H9 (cell line): Measurements from ENCODE around the gene ZC3H15. TPM values are rescaled to one million over a fixed set of nuclear protein-coding genes. Genes with fewer than 3 reads are reported as not detected.
"Not testable (repeated sequence)": the region's sequence is repeated elsewhere in the genome, so short reads cannot be mapped to it uniquely, and the experiment has no call there.

Experiments used
- DNase-seq: peaks from one replicate; pipeline ENCODE4 v3.0.0-alpha.2; 2017
- H2AFZ ChIP-seq: one replicate; pipeline ENCODE4 v1.6.1; 2013; ENCODE audit warnings: mild to moderate bottlenecking, low read length, control low read depth, moderate library complexity
- H2AK5ac ChIP-seq: 2 replicates; pipeline ENCODE4 v1.6.1; 2013; ENCODE audit warnings: low read length, control low read depth, mixed read lengths; ENCODE audit not compliant: insufficient read length
- H2BK120ac ChIP-seq: one replicate; pipeline ENCODE4 v1.6.1; 2013; ENCODE audit warnings: low read depth, mild to moderate bottlenecking, low read length, control low read depth, inconsistent platforms; ENCODE audit not compliant: poor library complexity, severe bottlenecking
- H2BK12ac ChIP-seq: 2 replicates; pipeline ENCODE4 v1.6.1; 2013; ENCODE audit warnings: low read length, control low read depth, mixed read lengths, low read depth; ENCODE audit not compliant: insufficient read length
- H2BK15ac ChIP-seq: 2 replicates; pipeline ENCODE4 v1.6.1; 2013; ENCODE audit warnings: low read depth, low read length, control low read depth
- H2BK20ac ChIP-seq: one replicate; pipeline ENCODE4 v1.6.1; 2013; ENCODE audit warnings: low read depth, mild to moderate bottlenecking, low read length, control low read depth, inconsistent platforms; ENCODE audit not compliant: poor library complexity, severe bottlenecking
- H2BK5ac ChIP-seq: 2 replicates; pipeline ENCODE4 v1.6.1; 2013; ENCODE audit warnings: low read length, control low read depth, mixed read lengths; ENCODE audit not compliant: insufficient read length
- H3K14ac ChIP-seq: 2 replicates; pipeline ENCODE4 v1.6.1; 2013; ENCODE audit warnings: low read length, control low read depth; ENCODE audit not compliant: insufficient read depth
- H3K18ac ChIP-seq: 2 replicates; pipeline ENCODE4 v1.6.1; 2013; ENCODE audit warnings: low read depth, mild to moderate bottlenecking, mixed read lengths, low read length, control low read depth; ENCODE audit not compliant: insufficient read length
- H3K23ac ChIP-seq: 2 replicates; pipeline ENCODE4 v1.6.1; 2013; ENCODE audit warnings: low read length, control low read depth, mixed read lengths, low read depth; ENCODE audit not compliant: insufficient read length
- H3K23me2 ChIP-seq: 2 replicates; pipeline ENCODE4 v1.6.1; 2013; ENCODE audit warnings: low read depth, mild to moderate bottlenecking, mixed read lengths, low read length, control low read depth; ENCODE audit not compliant: insufficient read length, poor library complexity, severe bottlenecking
- H3K27ac ChIP-seq: 2 replicates; pipeline ENCODE4 v1.5.1; 2013; ENCODE audit warnings: low read length, control low read depth, mixed read lengths, low read depth; ENCODE audit not compliant: insufficient read length
- H3K27me3 ChIP-seq: 2 replicates; pipeline ENCODE4 v1.6.1; 2013; ENCODE audit warnings: low read length, control low read depth, inconsistent platforms; ENCODE audit not compliant: insufficient read depth
- H3K4ac ChIP-seq: 2 replicates; pipeline ENCODE4 v1.6.1; 2013; ENCODE audit warnings: low read depth, mild to moderate bottlenecking, control low read depth, inconsistent platforms, low read length, moderate library complexity
- H3K4me1 ChIP-seq: 2 replicates; pipeline ENCODE4 v1.6.1; 2013; ENCODE audit warnings: low read length, control low read depth, inconsistent platforms; ENCODE audit not compliant: insufficient read depth
- H3K4me2 ChIP-seq: 2 replicates; pipeline ENCODE4 v1.6.1; 2013; ENCODE audit warnings: low read length, control low read depth, mixed read lengths; ENCODE audit not compliant: insufficient read length, insufficient read depth
- H3K56ac ChIP-seq: 2 replicates; pipeline ENCODE4 v1.6.1; 2013; ENCODE audit warnings: low read depth, mild to moderate bottlenecking, mixed read lengths, low read length, control low read depth; ENCODE audit not compliant: insufficient read length
- H3K79me1 ChIP-seq: 2 replicates; pipeline ENCODE4 v1.6.1; 2013; ENCODE audit warnings: low read depth, mild to moderate bottlenecking, moderate library complexity, low read length, control low read depth, inconsistent platforms; ENCODE audit not compliant: insufficient read depth, poor library complexity, severe bottlenecking
- H3K79me2 ChIP-seq: 2 replicates; pipeline ENCODE4 v1.6.1; 2013; ENCODE audit warnings: low read length, control low read depth, inconsistent platforms; ENCODE audit not compliant: insufficient read depth
- H3K9ac ChIP-seq: 2 replicates; pipeline ENCODE4 v1.6.1; 2013; ENCODE audit warnings: low read length, control low read depth, mixed read lengths; ENCODE audit not compliant: insufficient read length; ENCODE audit errors: extremely low read depth
- H3K9me3 ChIP-seq: one replicate; pipeline ENCODE4 v1.6.1; 2013; ENCODE audit warnings: low read depth, low read length, inconsistent platforms; ENCODE audit not compliant: control insufficient read depth
- H3T11ph ChIP-seq: one replicate; pipeline ENCODE4 v1.6.1; 2013; ENCODE audit warnings: mild to moderate bottlenecking, low read length, control low read depth, inconsistent platforms
- H4K20me1 ChIP-seq: one replicate; pipeline ENCODE4 v1.6.1; 2013; ENCODE audit not compliant: control insufficient read depth, insufficient read length, insufficient read depth
- H4K5ac ChIP-seq: 2 replicates; pipeline ENCODE4 v1.6.1; 2013; ENCODE audit warnings: low read depth, mild to moderate bottlenecking, mixed read lengths, low read length, control low read depth; ENCODE audit not compliant: insufficient read length
- H4K8ac ChIP-seq: replicated peaks from 2 replicates; pipeline ENCODE4 v1.6.1; 2013; ENCODE audit warnings: low read length, control low read depth, mixed read lengths, low read depth; ENCODE audit not compliant: insufficient read length
- H4K91ac ChIP-seq: 2 replicates; pipeline ENCODE4 v1.6.1; 2013; ENCODE audit warnings: low read depth, mild to moderate bottlenecking, moderate library complexity, mixed read lengths, low read length, control low read depth; ENCODE audit not compliant: insufficient read length
- H3K27ac Mint-ChIP-seq, 3 experiments: 2 replicates in 2 of 3; 3 replicates in 1 of 3; pipeline ENCODE4 v1.8.0; 2020 to 2021; ENCODE audit warnings: mixed read lengths in 3 of 3, mild to moderate bottlenecking in 1 of 3, moderate library complexity in 1 of 3
- H3K27me3 Mint-ChIP-seq: 2 replicates; pipeline ENCODE4 v1.8.0; 2021; ENCODE audit warnings: low read depth, mild to moderate bottlenecking, moderate library complexity, mixed read lengths
- H3K36me3 Mint-ChIP-seq, 3 experiments: 2 replicates in 2 of 3; 3 replicates in 1 of 3; pipeline ENCODE4 v1.8.0; 2020 to 2021; ENCODE audit warnings: low read depth in 3 of 3, mixed read lengths in 3 of 3; ENCODE audit not compliant: insufficient read depth in 1 of 3
- H3K4me1 Mint-ChIP-seq, 2 experiments: 2 replicates each; pipeline ENCODE4 v1.8.0; 2020; ENCODE audit warnings: mixed read lengths in 2 of 2
- H3K4me3 Mint-ChIP-seq, 2 experiments: 2 replicates in 1 of 2; 3 replicates in 1 of 2; pipeline ENCODE4 v1.8.0; 2020 to 2021; ENCODE audit warnings: mild to moderate bottlenecking in 2 of 2, mixed read lengths in 2 of 2, moderate library complexity in 1 of 2
- H3K9me3 Mint-ChIP-seq, 2 experiments: 2 replicates in 1 of 2; 3 replicates in 1 of 2; pipeline ENCODE4 v1.8.0; 2020; ENCODE audit warnings: mild to moderate bottlenecking in 2 of 2, mixed read lengths in 2 of 2, moderate library complexity in 1 of 2
- CTCF ChIP-seq: fragments of 200-600 bp; sonication (generic); conservative IDR thresholded peaks from 3 replicates; pipeline ENCODE4 v1.8.0; 2021; ENCODE audit warnings: antibody characterized with exemption, mild to moderate bottlenecking
- WGBS: extraction: QIAGEN DNeasy Blood & Tissue Kit; methylation state at CpG from one replicate; pipeline ENCODE4 v1.1.7; 2013; ENCODE audit warnings: missing lambda C conversion rate, low lambda C conversion rate, mixed read lengths; ENCODE audit not compliant: insufficient read length; ENCODE audit errors: extremely low coverage; 5-methylcytosine and 5-hydroxymethylcytosine counted together
- total RNA-seq: library from RNA; stranded (reverse); gene quantifications from 2 replicates; pipeline ENCODE4 v1.2.1, GENCODE V29; 2021

The ZC3H15 gene
- total RNA-seq, 1 experiment from 2014 or later, result 71.3 TPM

GRCh38 chr2:186437719-186438118, 48.3 kb upstream of the ZC3H15 start:
- no peak overlapping the region for H2AK5ac ChIP-seq
- no peak overlapping the region for H3K4me2 ChIP-seq
- H3K9me3 Mint-ChIP-seq, result peaks cover 24 to 31% of the 10 kb centered on the region in 2 experiments
- no peak for TF ChIP-seq CTCF
- H3K27me3 Mint-ChIP-seq, result no peaks in the 10 kb centered on the region
- WGBS, result no CpG with 5 or more reads among the region's 6 CpGs
- H3K23ac ChIP-seq, result no peak overlapping the region
- no peak overlapping the region for H2BK15ac ChIP-seq
- no peak overlapping the region for H4K5ac ChIP-seq
- H3K23me2 ChIP-seq, result no peaks in the 10 kb centered on the region
- no peak for DNase-seq
- H3K36me3 Mint-ChIP-seq, result peaks cover 25 to 42% (median 36%) of the 10 kb centered on the region in 3 experiments
- no peak overlapping the region for H4K91ac ChIP-seq
- no peaks in the 10 kb centered on the region for H3K27me3 ChIP-seq
- H2AFZ ChIP-seq, result no peak overlapping the region
- no peaks in the 10 kb centered on the region for H4K20me1 ChIP-seq
- H3K4me3 Mint-ChIP-seq, result no peak overlapping the region
- no peak overlapping the region for H3K27ac ChIP-seq
- H2BK20ac ChIP-seq, result no peak overlapping the region
- H3K4me1 ChIP-seq, result no peaks in the 10 kb centered on the region
- H3K4me1 Mint-ChIP-seq, result no peaks in the 10 kb centered on the region; a peak in 1 of 4 replicates
- no peaks in the 10 kb centered on the region for H3K79me2 ChIP-seq
- H2BK5ac ChIP-seq, result no peak overlapping the region
- H3K18ac ChIP-seq, result no peak overlapping the region
- H3K4ac ChIP-seq, result no peak overlapping the region
- no peak overlapping the region for H3K56ac ChIP-seq
- H3K14ac ChIP-seq, result no peak overlapping the region
- no peak overlapping the region for H2BK120ac ChIP-seq
- no peaks in the 10 kb centered on the region for H3K79me1 ChIP-seq
- H3K27ac Mint-ChIP-seq, result no peak overlapping the region
- no peak overlapping the region for H3K9ac ChIP-seq
- H2BK12ac ChIP-seq, result no peak overlapping the region
- no peak overlapping the region for H3T11ph ChIP-seq
- no peaks in the 10 kb centered on the region for H3K9me3 ChIP-seq
- H4K8ac ChIP-seq, result no peak overlapping the region

- H3K27ac ChIP-seq, H4K20me1 ChIP-seq, H3K14ac ChIP-seq, H3K27me3 Mint-ChIP-seq, H2BK20ac ChIP-seq, H2BK15ac ChIP-seq, H3K23me2 ChIP-seq, H3K79me1 ChIP-seq, H3K27me3 ChIP-seq, H3K4me1 Mint-ChIP-seq, H3K4me1 ChIP-seq, H2BK12ac ChIP-seq, H3K18ac ChIP-seq, H4K91ac ChIP-seq, H3K56ac ChIP-seq, H2AK5ac ChIP-seq, H4K8ac ChIP-seq, H2BK120ac ChIP-seq, H3K23ac ChIP-seq, H3K4ac ChIP-seq, H3K4me3 Mint-ChIP-seq, DNase-seq, H2BK5ac ChIP-seq, H3K79me2 ChIP-seq, H3T11ph ChIP-seq, H2AFZ ChIP-seq, H3K9ac ChIP-seq, H3K4me2 ChIP-seq, H3K9me3 ChIP-seq, H4K5ac ChIP-seq, H3K27ac Mint-ChIP-seq: not testable (repeated sequence)
- Mint-ChIP-seq H3K9me3 (peaks cover 24 to 31% of the 10 kb centered on the region in 2 experiments), H3K36me3 (peaks cover 25 to 42% (median 32%) of the 10 kb centered on the region in 3 experiments)
- WGBS, result no CpG with 5 or more reads among the region's 5 CpGs
Observed at GRCh38 chr2:186439673-186440095, 46.4 kb upstream of the ZC3H15 start.
